ENCODE results near the gene FAR1.
"Not testable (repeated sequence)": the region's sequence is repeated elsewhere in the genome, so short reads cannot be mapped to it uniquely, and the experiment has no call there.

The FAR1 gene

GRCh38 chr11:13713982-13714381, 45.5 kb downstream of the FAR1 start:
- FAIRE-seq, result no peak

- FAIRE-seq, result no peak
Observed at GRCh38 chr11:13717331-13717730, 48.9 kb downstream of the FAR1 start.

GRCh38 chr11:13718394-13718793, 49.9 kb downstream of the FAR1 start:
- FAIRE-seq, result no peak

GRCh38 chr11:13720940-13721339, 52.5 kb downstream of the FAR1 start:
- FAIRE-seq, result peak; percentile 4

GRCh38 chr11:13721760-13722159, 53.3 kb downstream of the FAR1 start:
- peak; percentile 90 for FAIRE-seq

- FAIRE-seq, result no peak
Observed at GRCh38 chr11:13726456-13726855, 58.0 kb downstream of the FAR1 start.

GRCh38 chr11:13728076-13728475, 59.6 kb downstream of the FAR1 start:
- no peak for FAIRE-seq

- FAIRE-seq, result no peak
Observed at GRCh38 chr11:13734530-13734929, 66.1 kb downstream of the FAR1 start.

GRCh38 chr11:13745165-13745564, 76.7 kb downstream of the FAR1 start:
- no peak for FAIRE-seq

GRCh38 chr11:13753316-13753715, 84.8 kb downstream of the FAR1 start:
- not testable (repeated sequence) for FAIRE-seq

- no peak for FAIRE-seq
Observed at GRCh38 chr11:13759050-13759449, 90.6 kb downstream of the FAR1 start.

- FAIRE-seq, result no peak
Observed at GRCh38 chr11:13760115-13760514, 91.6 kb downstream of the FAR1 start.

GRCh38 chr11:13761250-13761649, 92.8 kb downstream of the FAR1 start:
- no peak for FAIRE-seq

- no peak for FAIRE-seq
Observed at GRCh38 chr11:13761716-13762115, 93.2 kb downstream of the FAR1 start.

GRCh38 chr11:13762718-13763117, 94.2 kb downstream of the FAR1 start:
- no peak for FAIRE-seq

- no peak for FAIRE-seq
Observed at GRCh38 chr11:13763341-13763740, 94.9 kb downstream of the FAR1 start.

GRCh38 chr11:13765886-13766285, 97.4 kb downstream of the FAR1 start:
- no peak for FAIRE-seq

GRCh38 chr11:13767471-13767870, 99.0 kb downstream of the FAR1 start:
- no peak for FAIRE-seq

- no peak for FAIRE-seq
Observed at GRCh38 chr11:13769188-13769587, 100.7 kb downstream of the FAR1 start.

GRCh38 chr11:13771151-13771550, 102.7 kb downstream of the FAR1 start:
- no peak for FAIRE-seq

- FAIRE-seq, result peak; percentile 57
Observed at GRCh38 chr11:13772223-13773046, 104.0 kb downstream of the FAR1 start.

- no peak for FAIRE-seq
Observed at GRCh38 chr11:13775471-13775870, 107.0 kb downstream of the FAR1 start.

GRCh38 chr11:13776134-13776815, 107.8 kb downstream of the FAR1 start:
- FAIRE-seq, result no peak

- FAIRE-seq, result no peak
Observed at GRCh38 chr11:13777341-13777985, 109.0 kb downstream of the FAR1 start.

Measured in endometrium (tissue), 2 donors.